Measurements from ENCODE around the gene MFSD11. TPM values are rescaled to one million over a fixed set of nuclear protein-coding genes. Genes with fewer than 3 reads are reported as not detected.

The MFSD11 gene
- total and polyA plus RNA-seq, 2 of the 8 experiments (the other 6 are each of a cell fraction or from before 2014, with no cell fraction given), result 17.7 to 19.8 TPM

DNA sequence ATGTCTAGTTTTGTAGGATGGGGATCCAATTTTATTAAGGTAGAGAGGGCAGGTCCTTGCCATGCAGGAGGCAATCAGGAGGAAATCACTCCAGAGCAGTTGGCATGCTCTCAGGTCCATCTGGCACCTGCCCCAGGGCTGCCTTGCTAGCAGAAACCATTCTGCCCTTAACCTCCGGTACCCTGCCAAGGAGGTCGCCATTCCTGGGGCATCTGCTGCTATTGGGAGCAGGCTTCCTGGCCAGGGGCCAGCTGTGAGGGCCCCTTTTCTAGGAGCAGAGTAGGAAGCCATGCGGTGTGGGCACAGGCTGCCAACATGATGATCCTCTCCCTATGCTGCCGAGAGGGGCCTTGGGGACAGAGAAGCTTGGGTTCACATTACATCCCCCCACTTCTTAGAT lies 82.6 kb downstream of the MFSD11 start:
- Histone ChIP-seq H3K23me2 (ENCODE audit: low read depth, low read length) (no peaks in the 10 kb centered on the region), H3K27me3 (replicated peaks in 1 of 4; ENCODE audit: control insufficient read depth in 3 of 4, extremely low read depth in 1 of 4, insufficient read depth in 3 of 4, low read length in 3 of 4) (no peaks in the 10 kb centered on the region), H3K56ac (replicated peaks; ENCODE audit: insufficient read length, low read depth, low read length) (no peak overlapping the region), H3K79me1 (ENCODE audit: low read depth, low read length) (no peaks in the 10 kb centered on the region), H3K36me3 (ENCODE audit: control insufficient read depth in 2 of 4, insufficient read depth in 4 of 4, low read length in 3 of 4) (no peaks in the 10 kb centered on the region), H3K4me2 (ENCODE audit: insufficient read depth in 1 of 2, low read depth in 2 of 2, low read length in 2 of 2) (no peak overlapping the region), H2BK15ac (ENCODE audit: low read length) (no peak overlapping the region), H3K23ac (ENCODE audit: insufficient read length) (no peak overlapping the region), H3K14ac (ENCODE audit: insufficient read length) (no peak overlapping the region), H2AK5ac (ENCODE audit: low read depth, low read length) (no peak overlapping the region; the same call in 1 of the 2 replicates), H3K9ac (replicated peaks in 1 of 4; ENCODE audit: extremely low read depth in 1 of 4, low read depth in 3 of 4, low read length in 3 of 4) (no peak overlapping the region), H4K20me1 (replicated peaks in 1 of 2; ENCODE audit: control insufficient read depth in 1 of 2, insufficient read depth in 2 of 2, low read length in 2 of 2) (no peaks in the 10 kb centered on the region), H2BK20ac (ENCODE audit: low read length) (no peak overlapping the region), H4K8ac (ENCODE audit: extremely low read depth, insufficient read depth, low read length) (no peak overlapping the region), H4K91ac (replicated peaks; ENCODE audit: insufficient read length, low read length) (no peak overlapping the region), H3K27ac (ENCODE audit: low read depth, low read length) (no peak overlapping the region), H2BK12ac (ENCODE audit: low read depth, low read length) (no peak overlapping the region), H3K4me1 (replicated peaks in 1 of 4; ENCODE audit: control insufficient read depth in 3 of 4, insufficient read depth in 4 of 4, low read length in 3 of 4) (peaks cover 0 to 3% (median 0%) of the 10 kb centered on the region in 4 experiments; a peak in 3 of 7 replicates), H3K4ac (replicated peaks; ENCODE audit: insufficient read length, low read depth, low read length) (no peak overlapping the region), H2BK5ac (ENCODE audit: low read depth, low read length) (no peak overlapping the region), H3K79me2 (ENCODE audit: control insufficient read depth in 1 of 2, insufficient read depth in 2 of 2, low read length in 2 of 2) (no peaks in the 10 kb centered on the region), H2AFZ (ENCODE audit: low read length) (no peak overlapping the region), H2BK120ac (replicated peaks; ENCODE audit: low read depth, low read length) (no peak overlapping the region), H3K18ac (ENCODE audit: extremely low read depth, low read length) (no peak overlapping the region), H3K9me3 (ENCODE audit: insufficient read depth in 2 of 2, low read depth in 1 of 2, low read length in 1 of 2) (no peaks in the 10 kb centered on the region), H3K4me3 (ENCODE audit: extremely low read depth in 1 of 4, insufficient read depth in 2 of 4, low read depth in 3 of 4, low read length in 4 of 4) (no peak overlapping the region), H4K5ac (ENCODE audit: insufficient read length, low read depth, low read length) (no peak overlapping the region)
- FAIRE-seq, result no peak
- DNase-seq (ENCODE audit: low read depth in 1 of 2, low spot score in 2 of 2), result no peak
- 94% methylated on average over 4 of the region's 4 CpGs; no CpG with 5 or more reads in 1 of the 2 experiments for WGBS, 2 experiments (ENCODE audit: extremely low coverage in 1 of 2, insufficient coverage in 1 of 2, insufficient read length in 1 of 2, insufficient replicate concordance in 2 of 2, low coverage in 1 of 2, low lambda C conversion rate in 2 of 2, missing lambda C conversion rate in 1 of 2)
- CTCF ChIA-PET (ENCODE audit: partially characterized antibody), result interaction anchor here (0.6 to 1.2 kb wide), 4 partner anchors 8 to 541 kb away, joined by 3 read pairs; no protein-coding TSS in a partner anchor
- POLR2A ChIA-PET (ENCODE audit: partially characterized antibody), result no interaction called here
- TF ChIP-seq RXRA (IDR thresholded peaks at IDR 0.05; ENCODE audit: insufficient read depth, low read depth, low read length) (no peak), CHD2 (IDR thresholded peaks at IDR 0.05; ENCODE audit: low read length) (no peak), KDM5A (IDR thresholded peaks at IDR 0.05; ENCODE audit: low read length) (no peak), TAF7 (optimal IDR thresholded peaks at IDR 0.05; ENCODE audit: borderline replicate concordance, low read depth, low read length) (no peak), SUZ12 (IDR thresholded peaks at IDR 0.05; ENCODE audit: low read length) (no peak), HDAC2 (IDR thresholded peaks at IDR 0.05; ENCODE audit: borderline replicate concordance in 1 of 2, low read depth in 2 of 2, low read length in 2 of 2) (no peak), BCL11A (IDR thresholded peaks at IDR 0.05; ENCODE audit: low read depth in 2 of 2, low read length in 2 of 2) (no peak), SP4 (IDR thresholded peaks at IDR 0.05; ENCODE audit: low read length) (no peak), EP300 (IDR thresholded peaks at IDR 0.05; ENCODE audit: borderline replicate concordance in 1 of 2, low read depth in 2 of 2, low read length in 2 of 2) (no peak), KDM4A (IDR thresholded peaks at IDR 0.05; ENCODE audit: low read depth, low read length, severe bottlenecking) (no peak), SRF (IDR thresholded peaks at IDR 0.05; ENCODE audit: low read depth, low read length) (no peak), SIRT6 (IDR thresholded peaks at IDR 0.05; ENCODE audit: low read length) (no peak)
- TF ChIP-seq, protein P1, sequence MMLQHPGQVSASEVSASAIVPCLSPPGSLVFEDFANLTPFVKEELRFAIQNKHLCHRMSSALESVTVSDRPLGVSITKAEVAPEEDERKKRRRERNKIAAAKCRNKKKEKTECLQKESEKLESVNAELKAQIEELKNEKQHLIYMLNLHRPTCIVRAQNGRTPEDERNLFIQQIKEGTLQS (IDR thresholded peaks at IDR 0.05; ENCODE audit: insufficient read depth, low read depth, low read length), result no peak
